HG02678 (cell line): ENCODE results near the gene PHRF1.
A peak's percentile ranks its signal among the peaks of the same experiment; 100 is the strongest.

ENCODE experiments used
- ATAC-seq: cut with Tn5 transposase; IDR thresholded peaks from one replicate; pipeline ENCODE4 v1.9.1; 2021; ENCODE audit warnings: mild to moderate bottlenecking, moderate library complexity; ENCODE audit not compliant: unreplicated experiment

Gene PHRF1

GRCh38 chr11:614021-614622 is 37.9 kb downstream of the PHRF1 start:
- no peak for ATAC-seq

DNA sequence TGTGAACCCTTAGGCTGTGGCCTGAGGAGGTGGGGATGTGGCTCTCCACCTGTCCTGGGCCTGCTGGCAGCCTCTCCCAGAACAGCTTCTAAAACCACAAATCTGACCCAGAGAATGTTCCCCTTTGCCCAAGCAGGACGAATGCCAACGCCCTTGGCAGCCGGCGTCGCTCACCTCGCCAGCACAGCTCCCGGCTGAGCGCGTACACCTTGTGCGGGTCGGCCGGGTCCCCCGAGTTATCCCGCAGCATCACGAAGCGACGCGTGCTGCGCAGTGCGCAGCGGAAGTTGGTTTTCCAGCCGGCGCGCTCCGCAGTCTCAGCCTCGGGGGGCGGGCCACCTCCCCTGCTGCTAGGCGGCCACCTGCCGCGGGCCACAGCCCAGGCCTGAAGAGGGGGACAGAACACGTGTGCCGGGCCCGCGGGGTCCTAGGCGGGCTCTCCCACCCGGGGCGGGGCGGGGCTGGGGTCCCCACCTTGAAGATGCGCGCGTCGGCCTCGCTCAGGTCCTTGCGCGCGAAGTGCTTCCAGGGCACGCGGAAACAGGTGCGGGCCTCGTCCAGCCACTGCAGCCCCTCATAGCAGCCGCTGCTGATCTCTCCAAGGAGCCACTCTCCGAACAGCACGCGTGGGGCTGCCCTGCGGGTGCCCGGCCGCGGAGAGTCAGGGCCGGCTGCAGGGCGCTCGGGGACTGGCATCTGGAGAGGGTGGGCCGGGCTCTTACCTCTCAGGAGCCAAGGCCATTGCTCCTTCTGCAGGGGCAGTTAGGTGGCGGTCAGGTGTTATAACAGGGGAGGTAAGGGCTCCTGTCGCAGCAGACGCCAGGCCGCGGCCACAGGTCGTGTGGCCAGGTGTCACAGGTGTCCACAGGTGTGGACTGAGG is 38.6 kb downstream of the PHRF1 start:
- no peak for ATAC-seq

DNA sequence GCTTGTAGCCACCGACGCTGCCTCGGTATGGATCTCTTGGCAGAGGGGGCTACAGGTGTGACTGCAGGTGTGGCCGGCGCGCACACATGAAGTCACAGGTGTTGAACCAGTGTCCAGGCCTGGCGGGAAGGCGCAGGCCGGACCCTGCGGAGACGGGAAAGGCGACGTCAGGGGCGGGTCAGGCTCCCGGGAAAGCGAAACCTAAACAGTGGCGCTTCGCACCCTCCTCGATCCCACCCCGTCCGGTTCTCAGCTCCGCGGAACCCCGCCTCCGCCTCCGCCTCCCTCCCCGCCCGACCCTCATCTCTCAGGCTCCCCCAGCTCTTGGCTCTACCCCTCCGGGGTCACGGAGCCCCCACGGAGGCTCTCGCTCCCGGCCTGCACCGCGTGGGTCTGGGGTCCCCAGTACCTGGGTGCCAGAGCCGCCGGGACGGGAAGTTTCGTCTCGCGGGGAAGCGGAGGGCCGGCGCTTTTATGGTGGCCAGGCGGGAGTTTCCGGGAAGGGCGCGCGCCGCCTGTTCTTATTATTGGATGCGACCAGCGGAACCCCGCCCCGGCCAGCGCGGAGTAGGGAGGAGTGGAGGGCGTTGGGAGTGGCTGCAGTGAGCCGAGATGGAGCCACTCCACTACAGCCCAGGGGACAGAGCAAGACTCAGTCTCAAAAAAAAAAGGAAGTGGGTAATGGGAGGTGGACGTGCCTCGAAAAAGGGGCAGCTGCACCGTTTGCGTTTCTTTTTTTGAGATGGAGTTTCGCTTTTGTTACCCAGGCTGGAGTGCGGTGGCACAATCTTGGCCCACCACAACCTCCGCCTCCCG is 39.4 kb downstream of the PHRF1 start, which contains the start of gene IRF7:
TSS of gene IRF7 (minus strand) at position 447 of the 816 bp plus-strand sequence. CDS start 586 bp downstream, outside the sequence.
- peak; percentile 77 for ATAC-seq

- ATAC-seq = no peak
Measured at GRCh38 chr11:616320-617198, 40.3 kb downstream of the PHRF1 start.

DNA sequence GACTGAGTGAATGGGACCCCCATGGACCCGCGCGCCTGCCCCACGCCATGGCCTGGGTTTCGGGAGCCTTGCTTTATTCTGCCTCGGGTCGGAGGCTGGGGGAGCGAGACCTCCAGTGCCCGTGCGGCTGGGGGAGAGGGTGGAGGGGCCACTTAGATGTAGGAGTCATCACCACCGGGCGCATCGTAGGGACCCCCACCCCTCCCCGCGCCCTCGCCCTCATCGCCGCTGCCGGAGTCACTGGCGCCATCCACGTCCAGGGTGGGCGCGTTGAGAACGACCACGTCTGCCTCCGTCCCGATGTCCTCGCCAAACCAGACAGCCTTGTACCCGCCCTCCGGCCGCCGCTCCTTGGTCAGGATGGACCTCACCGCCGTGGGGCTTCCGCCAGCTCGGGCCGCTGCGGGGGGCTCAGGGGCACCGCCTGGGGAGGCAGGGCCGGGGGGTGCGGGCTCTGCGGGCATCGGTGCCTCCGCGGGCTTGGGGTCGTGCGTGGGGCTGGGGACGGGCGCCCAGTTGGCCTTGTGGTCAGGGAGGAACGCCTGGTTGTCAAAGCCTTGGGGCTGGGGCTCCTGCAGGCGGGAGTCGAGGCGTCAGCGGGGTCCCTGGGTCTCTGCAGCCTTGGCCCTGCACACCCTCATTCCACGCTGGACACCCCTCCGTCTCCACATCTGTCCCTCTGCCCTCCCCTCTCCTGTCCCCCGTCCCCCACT is 41.1 kb downstream of the PHRF1 start:
- no peak for ATAC-seq

- no peak for ATAC-seq
Measured at GRCh38 chr11:617912-618682, 41.8 kb downstream of the PHRF1 start.

DNA sequence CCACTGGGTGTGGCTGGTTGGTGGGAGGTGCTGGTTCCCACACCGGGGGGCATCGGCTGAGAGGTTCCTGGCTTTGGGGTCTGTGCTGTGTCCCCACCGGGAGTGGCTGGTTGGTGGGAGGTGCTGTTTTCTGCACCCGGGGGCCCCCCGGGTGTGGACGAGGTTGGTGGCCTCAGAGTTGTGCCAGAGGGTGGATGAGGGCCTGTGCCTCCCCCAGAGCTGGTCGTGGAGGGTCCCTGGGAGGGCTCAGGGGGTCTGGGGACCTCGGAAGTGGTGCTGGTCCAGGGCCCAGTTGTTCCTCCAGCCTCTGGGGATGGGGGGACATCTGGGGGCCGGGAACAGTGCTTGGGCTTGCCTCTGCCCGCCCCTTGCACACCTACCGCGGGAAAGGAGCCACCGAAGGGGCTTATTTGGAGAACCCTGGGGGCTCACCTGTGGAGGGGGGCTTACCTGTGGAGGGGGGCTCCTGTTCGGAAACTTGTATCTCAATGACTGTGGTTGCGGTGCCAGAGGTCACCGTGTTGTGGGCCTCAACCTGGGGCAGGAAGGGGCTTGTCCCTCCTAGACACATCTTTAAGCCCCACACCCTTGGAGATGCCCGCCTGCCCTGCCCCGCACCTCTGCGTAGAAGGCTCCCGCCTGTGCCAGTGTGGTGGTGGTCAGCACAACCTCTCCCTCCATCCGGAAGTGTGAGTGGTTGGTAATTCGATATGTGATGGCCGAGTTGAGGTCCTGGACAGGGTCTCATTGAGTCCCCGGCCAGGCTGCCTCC is 42.8 kb downstream of the PHRF1 start:
- ATAC-seq = no peak

DNA sequence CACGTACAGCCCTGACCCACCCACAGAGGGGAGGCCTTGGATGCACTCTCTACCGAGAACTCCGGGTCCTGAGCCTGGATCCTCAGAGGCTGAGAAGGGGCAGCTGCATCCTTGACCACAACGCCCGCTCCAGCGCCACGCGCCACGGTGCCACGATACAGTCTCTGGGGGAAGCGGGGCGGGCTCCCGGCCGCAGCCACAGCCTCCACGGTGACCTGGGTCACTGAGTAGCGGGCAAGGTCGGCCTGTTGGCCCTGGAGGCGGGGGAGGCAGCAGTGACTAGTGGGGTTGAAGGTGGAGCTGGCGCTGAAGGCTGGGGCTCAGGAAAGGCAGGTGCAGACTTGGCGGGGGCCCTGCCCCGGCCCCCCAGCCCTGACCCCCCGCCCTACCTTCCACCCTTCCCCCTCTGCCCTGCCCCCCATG is 43.4 kb downstream of the PHRF1 start:
- no peak for ATAC-seq

- ATAC-seq = no peak
Measured at GRCh38 chr11:620201-620600, 43.9 kb downstream of the PHRF1 start.

GRCh38 chr11:620935-621814 is 44.9 kb downstream of the PHRF1 start:
- ATAC-seq = no peak

DNA sequence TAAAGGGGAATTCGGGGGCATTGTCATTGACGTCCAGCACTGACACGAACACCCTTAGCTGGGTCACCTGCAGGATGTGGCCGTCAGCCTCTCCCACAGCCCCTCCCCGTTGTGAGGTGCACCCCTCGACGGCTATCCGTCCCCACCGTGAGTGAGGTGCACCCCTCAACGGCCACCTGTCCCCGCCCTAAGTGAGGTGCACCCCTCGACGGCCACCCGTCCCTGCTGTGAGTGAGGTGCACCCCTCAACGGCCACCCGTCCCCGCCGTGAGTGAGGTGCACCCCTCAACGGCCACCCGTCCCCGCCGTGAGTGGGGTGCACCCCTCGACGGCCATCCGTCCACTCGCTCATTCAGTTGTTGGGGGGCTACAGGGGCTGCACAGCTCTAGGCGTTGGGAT is 45.6 kb downstream of the PHRF1 start:
- no peak for ATAC-seq

DNA sequence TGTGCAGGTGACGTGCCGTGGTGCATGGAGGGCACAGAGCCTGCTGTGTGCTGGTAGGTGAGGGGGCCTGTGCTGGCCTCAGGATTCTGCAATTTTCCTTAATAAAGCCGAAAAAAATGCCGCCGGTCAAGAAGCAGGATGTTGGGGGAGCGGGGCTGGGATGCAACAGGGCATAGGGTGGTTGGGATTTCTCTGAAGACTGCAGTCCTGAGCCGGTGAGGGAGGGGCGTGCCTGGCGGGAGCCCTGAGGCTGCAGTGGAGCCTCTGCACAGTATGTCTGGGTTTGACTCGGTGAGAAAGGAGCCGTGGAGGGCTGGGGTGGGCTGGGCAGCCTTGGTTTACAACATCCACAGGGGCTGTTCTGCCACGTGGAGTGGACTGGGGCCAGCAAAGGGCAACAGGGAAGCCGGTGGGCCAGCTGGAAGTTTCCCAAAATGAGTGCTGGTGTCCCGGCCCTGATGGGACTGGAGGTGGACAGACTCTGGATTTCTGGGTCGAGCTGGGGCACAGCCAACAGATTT is 47.1 kb downstream of the PHRF1 start:
- ATAC-seq = no peak

GRCh38 chr11:623999-624704 is 47.9 kb downstream of the PHRF1 start:
- no peak for ATAC-seq

DNA sequence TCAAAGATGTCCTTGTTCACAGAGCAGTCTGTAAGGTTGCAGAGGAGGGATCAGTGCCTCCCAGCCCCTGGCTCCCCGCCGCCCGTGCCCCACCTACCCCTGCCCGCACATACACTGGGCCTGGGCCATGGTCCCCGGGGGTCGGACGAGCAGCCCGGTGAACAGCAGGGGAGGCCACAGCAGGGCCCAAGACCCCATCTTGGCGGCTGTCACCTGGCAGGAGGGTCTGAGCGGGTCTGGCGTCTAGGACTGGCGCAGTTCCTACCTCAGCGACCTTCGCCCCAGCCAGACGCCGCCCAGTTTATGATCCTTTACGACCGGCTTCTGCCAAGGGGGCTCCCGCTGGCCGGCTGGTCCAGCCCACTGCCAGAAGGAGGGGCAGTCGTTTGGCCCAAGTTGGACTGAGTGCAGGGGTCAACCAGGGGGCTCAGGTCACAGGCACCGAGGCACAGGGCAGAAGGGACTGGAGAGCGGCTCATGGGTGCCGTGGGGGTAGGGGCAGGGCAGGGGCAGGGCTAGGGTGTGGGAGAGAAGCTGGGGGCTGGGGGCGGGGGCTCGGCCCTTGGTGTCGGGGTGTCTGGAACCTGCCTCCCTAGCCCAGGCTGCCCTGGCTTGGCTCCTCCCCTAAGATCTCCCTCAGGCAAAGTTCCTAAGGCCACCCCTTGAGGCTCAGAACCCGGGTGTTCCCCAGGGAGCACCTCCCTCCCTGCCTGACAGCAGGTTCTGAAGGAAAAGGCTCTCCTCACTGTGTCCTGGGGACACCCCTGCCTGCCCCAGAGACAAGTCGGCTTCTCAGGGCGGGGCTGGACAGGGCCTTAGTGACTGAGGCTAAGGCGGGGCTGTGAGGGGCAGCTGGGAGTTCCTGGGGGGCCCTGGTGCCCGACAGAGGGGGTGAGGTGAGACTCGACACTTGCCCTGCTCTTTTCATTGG is 48.7 kb downstream of the PHRF1 start, which contains the start of gene CDHR5:
TSS of gene CDHR5 (minus strand) at position 251 of the 931 bp plus-strand sequence. CDS start at position 198, 53 bp downstream.
- ATAC-seq = no peak

- ATAC-seq = no peak
Measured at GRCh38 chr11:625636-626268, 49.5 kb downstream of the PHRF1 start.
